SK-N-SH (cell line): ENCODE results near the gene SBF2. TPM values are rescaled to one million over a fixed set of nuclear protein-coding genes. Genes with fewer than 3 reads are reported as not detected.

Experiments
- CTCF ChIA-PET: fragments of 300-600, 350-600 bp; formaldehyde crosslinking; extraction: SDS; loops from one replicate; lab custom pipeline; 2021; lab: Yijun Ruan, JAX
- POLR2A ChIA-PET: fragments of 350-600 bp; sonication (Branson Sonifier 250); formaldehyde crosslinking; extraction: SDS; loops from one replicate; lab custom pipeline; 2020; ENCODE audit warnings: antibody characterized with exemption, inconsistent platforms; lab: Yijun Ruan, JAX
- DNase-seq: peaks from one replicate; pipeline ENCODE4 v3.0.0; 2012
- H2AFZ ChIP-seq: fragments of 200-600 bp; sonication (generic); 2 replicates; pipeline ENCODE4 v1.8.1; 2016; ENCODE audit warnings: antibody characterized with exemption, mild to moderate bottlenecking, low read depth
- H3F3A ChIP-seq: fragments of 200-600 bp; sonication (generic); replicated peaks from 2 replicates; pipeline ENCODE3; 2016; ENCODE audit warnings: antibody characterized with exemption, mild to moderate bottlenecking; ENCODE audit not compliant: insufficient read depth
- H3K27ac ChIP-seq, 2 experiments: fragments of 200-500 bp in 1 of 2; fragments of 200-600 bp in 1 of 2; sonication (Bioruptor generic) in 1 of 2; sonication (generic), shearing (Covaris generic) in 1 of 2; 2 replicates each; pipeline versions ENCODE4 v1.5.1 to v1.6.1; 2014 to 2016; ENCODE audit warnings: low read depth in 2 of 2, inconsistent platforms in 1 of 2, low read length in 1 of 2, mild to moderate bottlenecking in 1 of 2, mixed read lengths in 1 of 2
- H3K27me3 ChIP-seq: fragments of 200-600 bp; sonication (generic), shearing (Covaris generic); 2 replicates; pipeline ENCODE4 v1.6.1; 2016; ENCODE audit warnings: mixed run types; ENCODE audit not compliant: insufficient read depth
- H3K36me3 ChIP-seq, 2 experiments: fragments of 200-500 bp in 1 of 2; fragments of 200-600 bp in 1 of 2; sonication (Bioruptor generic) in 1 of 2; sonication (generic) in 1 of 2; replicated peaks in 1 of 2; 2 replicates each; pipeline versions ENCODE3 to v1.5.1; 2014 to 2016; ENCODE audit warnings: low read length in 1 of 2, mild to moderate bottlenecking in 1 of 2; ENCODE audit not compliant: insufficient read depth in 2 of 2, control insufficient read depth in 1 of 2
- H3K4me1 ChIP-seq, 2 experiments: fragments of 200-500 bp in 1 of 2; fragments of 200-600 bp in 1 of 2; sonication (Bioruptor generic) in 1 of 2; sonication (generic), shearing (Covaris generic) in 1 of 2; 2 replicates each; pipeline versions ENCODE4 v1.5.1 to v1.6.1; 2014 to 2016; ENCODE audit warnings: low read depth in 1 of 2, low read length in 1 of 2, mixed run types in 1 of 2; ENCODE audit not compliant: insufficient read depth in 2 of 2, control insufficient read depth in 1 of 2
- H3K4me2 ChIP-seq: fragments of 200-600 bp; sonication (generic), shearing (Covaris generic); 2 replicates; pipeline ENCODE4 v1.6.1; 2017; ENCODE audit warnings: mixed run types
- H3K4me3 ChIP-seq, 2 experiments: fragments of 200-500 bp in 1 of 2; fragments of 200-600 bp in 1 of 2; sonication (Bioruptor generic) in 1 of 2; sonication (generic), shearing (Covaris generic) in 1 of 2; 2 replicates each; pipeline versions ENCODE4 v1.5.1 to v1.8.1; 2014 to 2016; ENCODE audit warnings: low read depth in 2 of 2, inconsistent platforms in 1 of 2, low read length in 1 of 2, mild to moderate bottlenecking in 1 of 2, mixed read lengths in 1 of 2, moderate library complexity in 1 of 2
- H3K79me2 ChIP-seq: fragments of 200-600 bp; sonication (generic); 2 replicates; pipeline ENCODE4 v1.8.1; 2017; ENCODE audit warnings: mild to moderate bottlenecking; ENCODE audit not compliant: insufficient read depth
- H3K9ac ChIP-seq: fragments of 200-600 bp; sonication (generic); 2 replicates; pipeline ENCODE4 v1.6.1; 2017; ENCODE audit warnings: mixed run types
- H3K9me2 ChIP-seq: fragments of 200-600 bp; sonication (generic); 2 replicates; pipeline ENCODE4 v1.6.1; 2017; ENCODE audit warnings: mixed run types
- H3K9me3 ChIP-seq: fragments of 200-600 bp; sonication (generic); 2 replicates; pipeline ENCODE4 v1.6.1; 2017; ENCODE audit warnings: mixed run types, mild to moderate bottlenecking, moderate library complexity
- H4K20me1 ChIP-seq: fragments of 200-600 bp; sonication (generic); 2 replicates; pipeline ENCODE4 v1.6.1; 2017; ENCODE audit warnings: mild to moderate bottlenecking, mixed run types; ENCODE audit not compliant: insufficient read depth
- CHD2 ChIP-seq: fragments of 150-350 bp; IDR thresholded peaks from 2 replicates; pipeline ENCODE4 v1.6.1; 2018; ENCODE audit warnings: low read length; ENCODE audit not compliant: partially characterized antibody
- FOSL2 ChIP-seq: IDR thresholded peaks from 2 replicates; pipeline ENCODE4 v1.4.0; 2012; ENCODE audit warnings: low read depth, mild to moderate bottlenecking, moderate library complexity, borderline replicate concordance
- FOXM1 ChIP-seq: IDR thresholded peaks from 2 replicates; pipeline ENCODE4 v1.4.0; 2012; ENCODE audit warnings: low read depth, mild to moderate bottlenecking
- IRF3 ChIP-seq: fragments of 150-350 bp; IDR thresholded peaks from 2 replicates; pipeline ENCODE4 v1.6.1; 2016; ENCODE audit warnings: mild to moderate bottlenecking, low read depth, low read length
- JUND ChIP-seq: IDR thresholded peaks from 2 replicates; pipeline ENCODE4 v1.4.0; 2012
- MAX ChIP-seq: IDR thresholded peaks from 2 replicates; pipeline ENCODE4 v1.4.0; 2012; ENCODE audit warnings: low read depth
- MEF2A ChIP-seq: IDR thresholded peaks from 2 replicates; pipeline ENCODE4 v1.4.0; 2012; ENCODE audit warnings: low read depth, borderline replicate concordance
- NFIC ChIP-seq: IDR thresholded peaks from 2 replicates; pipeline ENCODE4 v1.4.0; 2012; ENCODE audit warnings: borderline replicate concordance
- POLR2AphosphoS5 ChIP-seq: IDR thresholded peaks from 2 replicates; pipeline ENCODE4 v1.6.1; 2012; ENCODE audit warnings: low read depth, low read length
- RAD21 ChIP-seq: IDR thresholded peaks from 2 replicates; pipeline ENCODE4 v1.6.1; 2012; ENCODE audit warnings: mild to moderate bottlenecking, low read length
- RCOR1 ChIP-seq: fragments of 150-350 bp; IDR thresholded peaks from 2 replicates; pipeline ENCODE4 v1.6.1; 2017; ENCODE audit warnings: antibody characterized with exemption, low read length
- REST ChIP-seq: IDR thresholded peaks from 2 replicates; pipeline ENCODE4 v1.6.1; 2012; ENCODE audit warnings: mild to moderate bottlenecking, low read depth, low read length, moderate library complexity
- RFX5 ChIP-seq: IDR thresholded peaks from 2 replicates; pipeline ENCODE4 v1.6.1; 2012; ENCODE audit warnings: mild to moderate bottlenecking, improper control_type of control experiment, low read length
- SIN3A ChIP-seq: IDR thresholded peaks from 2 replicates; pipeline ENCODE4 v1.6.1; 2012; ENCODE audit warnings: low read depth, mild to moderate bottlenecking, low read length, moderate library complexity, borderline replicate concordance
- SMC3 ChIP-seq: IDR thresholded peaks from 2 replicates; pipeline ENCODE4 v1.6.1; 2012; ENCODE audit warnings: low read depth, low read length, improper control_type of control experiment
- TAF1 ChIP-seq: IDR thresholded peaks from 2 replicates; pipeline ENCODE4 v1.6.1; 2012; ENCODE audit warnings: low read depth, mild to moderate bottlenecking, low read length, moderate library complexity, borderline replicate concordance
- TCF12 ChIP-seq: IDR thresholded peaks from 2 replicates; pipeline ENCODE4 v1.4.0; 2012
- TEAD4 ChIP-seq: IDR thresholded peaks from 2 replicates; pipeline ENCODE4 v1.4.0; 2012; ENCODE audit warnings: mild to moderate bottlenecking, borderline replicate concordance; ENCODE audit not compliant: insufficient read depth
- USF1 ChIP-seq: IDR thresholded peaks from 2 replicates; pipeline ENCODE4 v1.4.0; 2012; ENCODE audit warnings: low read depth, borderline replicate concordance
- USF2 ChIP-seq: fragments of 150-350 bp; IDR thresholded peaks from 2 replicates; pipeline ENCODE4 v1.6.1; 2017; ENCODE audit warnings: antibody characterized with exemption, low read length, low read depth, borderline replicate concordance
- YY1 ChIP-seq: IDR thresholded peaks from 2 replicates; pipeline ENCODE4 v1.4.0; 2012; ENCODE audit warnings: low read depth, mild to moderate bottlenecking
- WGBS: methylation state at CpG from one replicate; pipeline ENCODE4 v1.1.6; 2017; ENCODE audit warnings: low lambda C conversion rate; 5-methylcytosine and 5-hydroxymethylcytosine counted together
- polyA plus RNA-seq, 3 experiments: library from polyadenylated mRNA; depleted of rRNA; stranded (reverse); fragments of >200 nt; gene quantifications; 2 replicates each; pipeline ENCODE4 v1.2.3, GENCODE V29; 2012

The SBF2 gene
- polyA plus RNA-seq, 1 of the 3 experiments (the other 2 are of a cell fraction), result 23.0 TPM

GRCh38 chr11:10096987-10097386 is 197.0 kb downstream of the SBF2 start:
- Histone ChIP-seq H3K79me2 (peaks cover 21% of the 10 kb centered on the region), H2AFZ (no peak overlapping the region), H4K20me1 (no peaks in the 10 kb centered on the region), H3F3A (no peaks in the 10 kb centered on the region), H3K36me3 (peaks cover 0 to 36% of the 10 kb centered on the region in 2 experiments), H3K4me3 (no peak overlapping the region), H3K27me3 (no peaks in the 10 kb centered on the region), H3K4me2 (no peak overlapping the region), H3K9me2 (0 out of 2 replicates have a peak, but pooled peaks cover 2% of the 10 kb centered on the region), H3K27ac (no peak overlapping the region), H3K4me1 (no peaks in the 10 kb centered on the region; a peak in 2 of 4 replicates), H3K9ac (no peak overlapping the region), H3K9me3 (peaks cover 19% of the 10 kb centered on the region; the same call in 1 of the 2 replicates)
- ChIA-PET CTCF (no interaction called here), POLR2A (no interaction called here)
- WGBS, result 92% methylated on average over 5 of the region's 5 CpGs
- TF ChIP-seq RCOR1 (no peak), TCF12 (no peak), RFX5 (no peak), FOSL2 (no peak), TEAD4 (no peak)
- DNase-seq, result no peak

GRCh38 chr11:10095412-10096208 is 198.4 kb downstream of the SBF2 start:
- ChIA-PET CTCF (interaction anchor here (0.9 kb wide), 1 partner anchor 9 kb away, joined by 3 read pairs; no protein-coding TSS in a partner anchor), POLR2A (no interaction called here)
- Histone ChIP-seq H3K79me2 (peaks cover 21% of the 10 kb centered on the region), H3K9me3 (peaks cover 19% of the 10 kb centered on the region; the same call in 1 of the 2 replicates), H3F3A (no peaks in the 10 kb centered on the region), H3K4me2 (no peak overlapping the region), H2AFZ (no peak overlapping the region), H3K9ac (no peak overlapping the region), H3K27me3 (no peaks in the 10 kb centered on the region), H4K20me1 (no peaks in the 10 kb centered on the region), H3K4me3 (no peak overlapping the region), H3K27ac (no peak overlapping the region), H3K4me1 (no peaks in the 10 kb centered on the region; a peak in 2 of 4 replicates), H3K9me2 (0 out of 2 replicates have a peak, but pooled peaks cover 2% of the 10 kb centered on the region), H3K36me3 (peaks cover 0 to 36% of the 10 kb centered on the region in 2 experiments)
- no peak for DNase-seq
- 97% methylated on average over 4 of the region's 4 CpGs for WGBS
- TF ChIP-seq REST (no peak), TAF1 (no peak), POLR2AphosphoS5 (no peak), IRF3 (no peak), CHD2 (no peak), SMC3 (no peak), TCF12 (no peak), FOSL2 (no peak), FOXM1 (no peak), JUND (no peak), MAX (no peak), NFIC (no peak), USF2 (no peak), YY1 (no peak), RAD21 (no peak), SIN3A (no peak), USF1 (no peak), MEF2A (no peak)
